Cardiac muscle cell (in vitro differentiated cells and primary cell): ENCODE results near the gene RAI1. TPM values are rescaled to one million over a fixed set of nuclear protein-coding genes. Genes with fewer than 3 reads are reported as not detected.
A peak's percentile ranks its signal among the peaks of the same experiment; 100 is the strongest.

Experiments used
- DNase-seq, 2 donors: peaks; one replicate each; pipeline versions ENCODE4 v3.0.0 to v3.0.0-alpha.2; 2010 to 2017; ENCODE audit warnings: low read depth in 1 of 2, low spot score in 1 of 2
- H3K27ac ChIP-seq: fragments of 200-600 bp; sonication (generic); 2 replicates; pipeline ENCODE4 v1.5.1; 2016
- H3K27me3 ChIP-seq: fragments of 200-600 bp; sonication (generic); 2 replicates; pipeline ENCODE4 v1.6.0; 2016; ENCODE audit warnings: control low read depth
- H3K36me3 ChIP-seq: fragments of 200-600 bp; sonication (generic); 2 replicates; pipeline ENCODE4 v1.5.1; 2016; ENCODE audit warnings: control low read depth
- H3K4me1 ChIP-seq: fragments of 200-600 bp; sonication (generic); 2 replicates; pipeline ENCODE4 v1.8.1; 2017; ENCODE audit warnings: low read depth, mild to moderate bottlenecking, mixed run types
- H3K4me3 ChIP-seq: fragments of 200-600 bp; sonication (generic); 2 replicates; pipeline ENCODE4 v1.5.1; 2016; ENCODE audit warnings: mild to moderate bottlenecking
- H3K9me3 ChIP-seq: fragments of 200-600 bp; sonication (generic); 2 replicates; pipeline ENCODE4 v1.5.1; 2017; ENCODE audit warnings: low read depth, mild to moderate bottlenecking, control low read depth
- polyA plus RNA-seq: library from polyadenylated mRNA; unstranded; fragments of >200 nt; fragmentation: Nextera tagmentation; extraction: Ambion mirVana; gene quantifications from 2 replicates; pipeline ENCODE4 v1.2.1, GENCODE V29; 2016
- total RNA-seq: library from RNA; depleted of rRNA; stranded (reverse); fragments of >200 nt; gene quantifications from 2 replicates; pipeline ENCODE4 v1.2.3, GENCODE V29; 2016
- TF ChIP-seq, protein P1 (sequence below): IDR thresholded peaks from 2 replicates; pipeline ENCODE4 v1.5.1; 2012; ENCODE audit warnings: low read depth, mild to moderate bottlenecking, low read length

Gene RAI1
- total and polyA plus RNA-seq, 2 experiments from 2014 or later = 20.2 to 46.2 TPM

DNA sequence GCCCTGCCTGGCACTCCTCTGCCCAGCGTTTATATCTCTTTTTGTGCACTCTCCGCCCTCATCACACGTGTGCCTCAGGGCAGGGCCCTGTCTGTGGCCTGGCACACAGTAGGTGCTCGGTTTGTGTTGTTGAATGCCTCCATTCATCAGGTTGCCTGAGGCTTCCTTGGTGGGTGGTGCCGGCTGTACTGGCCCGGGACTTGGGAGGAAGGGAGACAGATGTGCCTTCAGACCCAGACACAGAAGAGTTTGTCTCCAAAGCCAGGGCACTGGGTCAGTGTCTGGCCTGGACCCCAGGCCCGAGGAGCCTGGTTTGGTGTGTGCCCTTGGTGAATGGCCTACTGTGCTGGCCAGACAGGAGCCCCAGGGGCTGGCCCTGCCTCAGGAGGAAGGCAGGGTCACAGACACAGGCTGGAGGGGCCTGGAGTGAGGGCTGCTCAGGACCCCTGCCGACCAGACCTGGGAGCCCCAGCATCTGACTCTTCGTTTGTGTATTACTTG lies 71.6 kb downstream of the RAI1 start:
- TF ChIP-seq, protein P1, sequence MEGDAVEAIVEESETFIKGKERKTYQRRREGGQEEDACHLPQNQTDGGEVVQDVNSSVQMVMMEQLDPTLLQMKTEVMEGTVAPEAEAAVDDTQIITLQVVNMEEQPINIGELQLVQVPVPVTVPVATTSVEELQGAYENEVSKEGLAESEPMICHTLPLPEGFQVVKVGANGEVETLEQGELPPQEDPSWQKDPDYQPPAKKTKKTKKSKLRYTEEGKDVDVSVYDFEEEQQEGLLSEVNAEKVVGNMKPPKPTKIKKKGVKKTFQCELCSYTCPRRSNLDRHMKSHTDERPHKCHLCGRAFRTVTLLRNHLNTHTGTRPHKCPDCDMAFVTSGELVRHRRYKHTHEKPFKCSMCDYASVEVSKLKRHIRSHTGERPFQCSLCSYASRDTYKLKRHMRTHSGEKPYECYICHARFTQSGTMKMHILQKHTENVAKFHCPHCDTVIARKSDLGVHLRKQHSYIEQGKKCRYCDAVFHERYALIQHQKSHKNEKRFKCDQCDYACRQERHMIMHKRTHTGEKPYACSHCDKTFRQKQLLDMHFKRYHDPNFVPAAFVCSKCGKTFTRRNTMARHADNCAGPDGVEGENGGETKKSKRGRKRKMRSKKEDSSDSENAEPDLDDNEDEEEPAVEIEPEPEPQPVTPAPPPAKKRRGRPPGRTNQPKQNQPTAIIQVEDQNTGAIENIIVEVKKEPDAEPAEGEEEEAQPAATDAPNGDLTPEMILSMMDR = no peak
- no peak for DNase-seq
- peaks cover 41% of the 10 kb centered on the region for H3K4me1 ChIP-seq
- H3K27me3 ChIP-seq = no peaks in the 10 kb centered on the region
- H3K9me3 ChIP-seq = no peaks in the 10 kb centered on the region
- no peak overlapping the region for H3K4me3 ChIP-seq
- H3K27ac ChIP-seq = peak overlapping the region; percentile 70
- no peaks in the 10 kb centered on the region for H3K36me3 ChIP-seq

GRCh38 chr17:17754719-17755686 lies 73.7 kb downstream of the RAI1 start:
- Histone ChIP-seq H3K4me3 (no peak overlapping the region), H3K27me3 (no peaks in the 10 kb centered on the region), H3K9me3 (no peaks in the 10 kb centered on the region), H3K27ac (peak overlapping the region; percentile 58), H3K4me1 (peaks cover 44% of the 10 kb centered on the region), H3K36me3 (no peaks in the 10 kb centered on the region)
- DNase-seq = peak in 1 of 2 donors; percentile 77
- TF ChIP-seq, protein P1 = no peak

- TF ChIP-seq, protein P1 = no peak
- no peak for DNase-seq
- H3K4me3 ChIP-seq = no peak overlapping the region
- no peaks in the 10 kb centered on the region for H3K9me3 ChIP-seq
- no peaks in the 10 kb centered on the region for H3K36me3 ChIP-seq
- no peak overlapping the region for H3K27ac ChIP-seq
- no peaks in the 10 kb centered on the region for H3K27me3 ChIP-seq
- H3K4me1 ChIP-seq = peaks cover 44% of the 10 kb centered on the region
Measured at GRCh38 chr17:17755715-17756114, 74.5 kb downstream of the RAI1 start.

- Histone ChIP-seq H3K4me3 (no peak overlapping the region), H3K36me3 (no peaks in the 10 kb centered on the region), H3K27me3 (no peaks in the 10 kb centered on the region), H3K27ac (no peak overlapping the region), H3K9me3 (no peaks in the 10 kb centered on the region), H3K4me1 (peaks cover 40% of the 10 kb centered on the region)
- DNase-seq = no peak
- TF ChIP-seq, protein P1 = no peak
Measured at GRCh38 chr17:17757391-17757791, 76.1 kb downstream of the RAI1 start.

DNA sequence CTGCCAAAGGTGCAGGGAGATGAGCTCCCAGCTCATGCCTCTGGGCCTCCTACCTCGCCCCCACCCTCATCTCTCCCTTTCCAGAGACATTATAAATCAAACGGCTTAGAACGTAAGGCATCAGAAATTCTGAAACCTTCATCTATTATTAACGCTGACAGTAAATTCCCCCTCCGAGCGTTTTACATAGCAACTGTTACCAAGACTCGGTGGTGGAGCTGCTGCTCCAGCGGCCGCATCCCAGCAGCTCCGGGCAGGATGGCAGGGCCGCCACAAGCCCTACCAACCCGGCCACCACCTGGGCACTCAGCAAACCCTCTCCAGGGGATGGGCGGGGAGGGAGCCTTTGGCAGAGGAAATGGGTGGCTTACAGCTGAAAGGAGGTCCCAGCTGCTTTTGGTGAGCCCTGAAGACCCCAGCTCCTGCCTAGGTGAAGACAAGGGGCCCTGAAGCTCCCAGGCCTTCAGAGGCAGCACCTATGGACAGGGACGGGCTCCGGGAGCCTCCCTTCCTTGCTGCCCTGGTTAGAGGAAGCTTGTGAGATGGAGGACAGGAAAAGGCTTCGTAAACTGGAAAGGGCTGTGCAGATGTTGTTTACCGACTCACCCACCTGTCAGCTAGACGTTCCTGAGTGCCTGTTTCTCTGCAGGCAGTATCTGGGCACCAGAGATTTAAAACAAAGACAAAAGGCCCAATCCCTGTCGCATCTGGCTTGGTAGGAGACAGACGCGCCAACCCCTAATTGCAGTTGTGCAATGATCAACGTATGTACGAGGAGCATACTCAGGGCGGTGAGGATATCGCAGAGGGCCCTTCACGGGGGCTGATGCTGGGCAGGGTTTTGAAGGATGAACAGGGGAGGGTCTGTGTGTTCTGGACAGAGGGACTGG lies 76.9 kb downstream of the RAI1 start:
- H3K4me1 ChIP-seq = peaks cover 40% of the 10 kb centered on the region
- DNase-seq = no peak

More for the DNA sequence above, 76.9 kb downstream of the RAI1 start:
- Histone ChIP-seq H3K4me3 (no peak overlapping the region), H3K36me3 (no peaks in the 10 kb centered on the region), H3K27ac (no peak overlapping the region), H3K27me3 (no peaks in the 10 kb centered on the region), H3K9me3 (no peaks in the 10 kb centered on the region)
- TF ChIP-seq, protein P1 = no peak
